AG10803 (cell line): Measurements from ENCODE around the gene PRKAR2A.
"Not testable (repeated sequence)": the region's sequence is repeated elsewhere in the genome, so short reads cannot be mapped to it uniquely, and the experiment has no call there.

Experiments
- DNase-seq: peaks from one replicate; pipeline ENCODE4 v3.0.0; 2010; ENCODE audit warnings: low read depth
- H3K4me3 ChIP-seq: 2 replicates; pipeline ENCODE4 v1.5.1; 2011; ENCODE audit warnings: mild to moderate bottlenecking, low read length, control low read depth
- TF ChIP-seq, protein P1 (sequence below): conservative IDR thresholded peaks from 2 replicates; pipeline ENCODE4 v1.5.1; 2011; ENCODE audit warnings: mild to moderate bottlenecking, low read length, control low read depth, inconsistent platforms

PRKAR2A gene

DNA sequence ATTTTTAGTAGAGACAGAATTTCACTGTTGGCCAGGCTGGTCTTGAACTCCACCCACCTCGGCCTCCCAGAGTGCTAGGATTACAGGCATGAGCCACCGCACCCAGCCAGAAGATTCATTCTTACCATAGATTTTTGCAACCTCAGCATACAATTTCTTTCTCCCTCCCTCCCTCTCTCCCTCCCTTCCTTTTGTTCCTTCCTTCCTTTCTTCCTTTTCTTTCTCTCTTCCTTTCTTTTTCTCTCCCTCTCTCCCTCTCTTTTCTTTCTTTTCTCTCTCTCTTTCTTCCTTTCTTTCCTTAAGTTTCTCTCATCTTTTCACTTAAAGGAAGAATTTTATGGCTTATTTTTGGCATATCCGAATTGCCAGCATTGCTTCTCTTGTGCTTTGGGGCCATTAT lies 58.0 kb downstream of the PRKAR2A start:
- TF ChIP-seq, protein P1, sequence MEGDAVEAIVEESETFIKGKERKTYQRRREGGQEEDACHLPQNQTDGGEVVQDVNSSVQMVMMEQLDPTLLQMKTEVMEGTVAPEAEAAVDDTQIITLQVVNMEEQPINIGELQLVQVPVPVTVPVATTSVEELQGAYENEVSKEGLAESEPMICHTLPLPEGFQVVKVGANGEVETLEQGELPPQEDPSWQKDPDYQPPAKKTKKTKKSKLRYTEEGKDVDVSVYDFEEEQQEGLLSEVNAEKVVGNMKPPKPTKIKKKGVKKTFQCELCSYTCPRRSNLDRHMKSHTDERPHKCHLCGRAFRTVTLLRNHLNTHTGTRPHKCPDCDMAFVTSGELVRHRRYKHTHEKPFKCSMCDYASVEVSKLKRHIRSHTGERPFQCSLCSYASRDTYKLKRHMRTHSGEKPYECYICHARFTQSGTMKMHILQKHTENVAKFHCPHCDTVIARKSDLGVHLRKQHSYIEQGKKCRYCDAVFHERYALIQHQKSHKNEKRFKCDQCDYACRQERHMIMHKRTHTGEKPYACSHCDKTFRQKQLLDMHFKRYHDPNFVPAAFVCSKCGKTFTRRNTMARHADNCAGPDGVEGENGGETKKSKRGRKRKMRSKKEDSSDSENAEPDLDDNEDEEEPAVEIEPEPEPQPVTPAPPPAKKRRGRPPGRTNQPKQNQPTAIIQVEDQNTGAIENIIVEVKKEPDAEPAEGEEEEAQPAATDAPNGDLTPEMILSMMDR: no peak
- no peak overlapping the region for H3K4me3 ChIP-seq
- no peak for DNase-seq

- TF ChIP-seq, protein P1: no peak
- no peak for DNase-seq
- no peak overlapping the region for H3K4me3 ChIP-seq
Measured at GRCh38 chr3:48788544-48789162, 59.0 kb downstream of the PRKAR2A start.

- no peak overlapping the region for H3K4me3 ChIP-seq
- peak; percentile 31 for DNase-seq
- TF ChIP-seq, protein P1: no peak
Measured at GRCh38 chr3:48784426-48785120, 63.1 kb downstream of the PRKAR2A start.

DNA sequence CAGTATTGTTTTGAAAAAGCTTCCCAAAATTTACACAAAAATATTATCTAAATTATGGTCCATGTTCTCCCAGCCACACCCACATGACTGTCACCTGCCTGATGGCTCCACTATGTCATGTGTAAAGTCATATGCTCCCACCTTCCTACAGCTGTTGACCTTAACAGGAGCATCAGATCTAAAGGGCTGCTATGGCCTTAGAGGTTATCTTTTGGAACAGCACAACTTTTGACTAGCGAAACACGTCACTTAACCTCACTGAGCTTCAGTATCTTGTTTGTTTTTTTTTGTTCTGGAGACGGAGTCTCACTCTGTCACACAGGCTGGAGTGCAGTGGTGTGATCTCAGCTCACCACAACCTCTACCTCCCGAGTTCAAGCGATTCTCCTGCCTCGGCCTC lies 64.4 kb downstream of the PRKAR2A start:
- TF ChIP-seq, protein P1: no peak
- DNase-seq: no peak
- H3K4me3 ChIP-seq: no peak overlapping the region

GRCh38 chr3:48782046-48782445 lies 65.6 kb downstream of the PRKAR2A start:
- no peak overlapping the region for H3K4me3 ChIP-seq
- DNase-seq: no peak
- TF ChIP-seq, protein P1: no peak

DNA sequence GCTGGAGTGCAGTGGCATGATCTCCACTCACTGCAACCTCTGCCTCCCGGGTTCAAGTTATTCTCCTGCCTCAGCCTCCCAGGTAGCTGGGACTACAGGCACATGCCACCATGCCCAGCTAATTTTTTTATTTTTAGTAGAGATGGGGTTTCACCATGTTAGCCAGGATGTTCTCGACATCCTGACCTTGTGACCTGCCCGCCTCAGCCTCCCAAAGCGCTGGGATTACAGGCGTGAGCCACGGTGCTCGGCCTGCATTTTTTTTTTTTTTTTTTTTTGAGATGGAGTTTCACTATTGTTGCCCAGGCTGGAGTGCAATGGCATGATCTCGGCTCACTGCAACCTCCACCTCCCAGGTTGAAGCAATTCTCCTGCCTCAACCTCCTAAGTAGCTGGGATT lies 69.1 kb downstream of the PRKAR2A start:
- H3K4me3 ChIP-seq, DNase-seq: not testable (repeated sequence)

- no peak overlapping the region for H3K4me3 ChIP-seq
- TF ChIP-seq, protein P1: no peak
- DNase-seq: no peak
Measured at GRCh38 chr3:48776854-48777253, 70.8 kb downstream of the PRKAR2A start.
